Measurements from ENCODE around the gene CHMP1B.

- TF ChIP-seq BHLHE40 (IDR thresholded peaks at IDR 0.05; ENCODE audit: borderline replicate concordance) (no peak), CTBP1 (IDR thresholded peaks at IDR 0.05; ENCODE audit: borderline replicate concordance) (no peak), ZNF384 (IDR thresholded peaks at IDR 0.05) (no peak), SUZ12 (IDR thresholded peaks at IDR 0.05) (no peak)
Observed at GRCh38 chr18:11887328-11888128, 36.3 kb downstream of the CHMP1B start.

Measured in HEK293T (cell line).